GM21717 (cell line): ENCODE results near the gene RAB43.

Source experiments
- ATAC-seq: cut with Tn5 transposase; IDR thresholded peaks from one replicate; pipeline ENCODE4 v1.9.1; 2021; ENCODE audit warnings: mild to moderate bottlenecking, moderate library complexity; ENCODE audit not compliant: unreplicated experiment

RAB43 gene

DNA sequence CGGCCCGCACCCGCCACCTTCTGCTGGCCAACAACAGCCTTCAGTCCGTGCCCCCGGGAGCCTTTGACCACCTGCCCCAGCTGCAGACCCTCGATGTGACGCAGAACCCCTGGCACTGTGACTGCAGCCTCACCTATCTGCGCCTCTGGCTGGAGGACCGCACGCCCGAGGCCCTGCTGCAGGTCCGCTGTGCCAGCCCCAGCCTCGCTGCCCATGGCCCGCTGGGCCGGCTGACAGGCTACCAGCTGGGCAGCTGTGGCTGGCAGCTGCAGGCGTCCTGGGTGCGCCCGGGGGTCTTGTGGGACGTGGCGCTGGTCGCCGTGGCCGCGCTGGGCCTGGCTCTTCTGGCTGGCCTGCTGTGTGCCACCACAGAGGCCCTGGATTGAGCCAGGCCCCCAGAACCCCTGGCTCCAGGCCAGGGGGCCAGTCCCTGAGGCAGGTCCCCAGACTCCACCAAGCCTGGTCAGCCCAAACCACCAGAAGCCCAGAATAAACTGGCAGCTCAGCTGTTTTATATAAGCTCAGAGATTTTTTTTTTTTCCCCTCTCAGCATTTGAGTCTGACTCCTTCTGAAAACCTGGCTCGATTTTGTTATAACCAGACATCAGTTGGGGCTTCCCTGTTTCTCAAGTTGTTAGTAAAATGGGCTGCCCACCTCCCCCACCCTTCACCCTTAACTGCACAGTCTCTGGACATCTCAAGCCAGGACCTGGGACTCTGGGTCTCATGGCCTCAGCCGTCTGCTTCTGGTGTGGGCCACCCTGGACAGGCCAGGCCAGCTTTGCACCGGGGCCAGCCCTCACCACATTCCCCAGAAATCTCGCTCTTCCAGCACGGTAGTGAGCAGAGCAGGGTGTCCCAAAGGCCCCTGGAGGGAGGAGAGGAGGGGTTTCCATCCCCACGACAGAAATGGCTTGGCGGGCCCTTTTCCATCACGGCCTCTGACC lies 59.4 kb downstream of the RAB43 start:
- no peak for ATAC-seq

DNA sequence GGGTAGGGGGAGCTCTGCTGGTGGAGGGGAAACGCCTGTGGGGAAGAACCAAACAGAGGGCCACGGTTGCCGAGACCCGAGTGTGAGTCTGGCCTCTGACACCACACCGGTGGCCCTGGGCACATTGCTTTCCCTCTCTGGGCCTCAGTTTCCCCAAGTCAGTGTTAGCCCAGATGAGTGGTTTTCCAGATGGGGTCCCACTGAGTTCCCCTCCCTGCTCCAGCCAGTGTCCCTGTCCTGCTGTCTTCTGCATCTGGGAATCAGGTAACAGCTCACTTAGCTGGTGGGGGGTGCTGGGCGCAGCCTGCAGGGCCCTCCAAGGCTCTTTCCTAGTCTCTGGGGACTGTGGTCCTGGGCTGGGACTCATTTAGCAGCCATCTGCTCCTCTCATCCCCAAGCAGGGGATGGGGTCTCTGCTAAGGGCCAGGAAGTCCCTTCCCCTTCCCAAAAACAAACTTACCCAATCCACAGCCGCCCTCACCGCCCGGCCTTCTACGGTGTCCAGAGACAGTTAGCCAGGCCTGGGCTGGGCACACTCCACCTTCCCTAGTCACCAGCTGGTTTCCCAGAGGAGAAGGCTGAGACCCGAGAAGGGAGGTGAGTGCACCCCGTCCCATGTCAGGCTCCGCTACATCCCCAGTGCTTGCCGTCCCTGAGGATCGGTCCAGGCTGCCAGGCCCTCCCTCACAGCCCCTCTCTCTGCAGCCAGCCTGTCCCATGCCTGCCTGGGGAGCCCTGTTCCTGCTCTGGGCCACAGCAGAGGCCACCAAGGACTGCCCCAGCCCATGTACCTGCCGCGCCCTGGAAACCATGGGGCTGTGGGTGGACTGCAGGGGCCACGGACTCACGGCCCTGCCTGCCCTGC lies 60.3 kb downstream of the RAB43 start:
- no peak for ATAC-seq

DNA sequence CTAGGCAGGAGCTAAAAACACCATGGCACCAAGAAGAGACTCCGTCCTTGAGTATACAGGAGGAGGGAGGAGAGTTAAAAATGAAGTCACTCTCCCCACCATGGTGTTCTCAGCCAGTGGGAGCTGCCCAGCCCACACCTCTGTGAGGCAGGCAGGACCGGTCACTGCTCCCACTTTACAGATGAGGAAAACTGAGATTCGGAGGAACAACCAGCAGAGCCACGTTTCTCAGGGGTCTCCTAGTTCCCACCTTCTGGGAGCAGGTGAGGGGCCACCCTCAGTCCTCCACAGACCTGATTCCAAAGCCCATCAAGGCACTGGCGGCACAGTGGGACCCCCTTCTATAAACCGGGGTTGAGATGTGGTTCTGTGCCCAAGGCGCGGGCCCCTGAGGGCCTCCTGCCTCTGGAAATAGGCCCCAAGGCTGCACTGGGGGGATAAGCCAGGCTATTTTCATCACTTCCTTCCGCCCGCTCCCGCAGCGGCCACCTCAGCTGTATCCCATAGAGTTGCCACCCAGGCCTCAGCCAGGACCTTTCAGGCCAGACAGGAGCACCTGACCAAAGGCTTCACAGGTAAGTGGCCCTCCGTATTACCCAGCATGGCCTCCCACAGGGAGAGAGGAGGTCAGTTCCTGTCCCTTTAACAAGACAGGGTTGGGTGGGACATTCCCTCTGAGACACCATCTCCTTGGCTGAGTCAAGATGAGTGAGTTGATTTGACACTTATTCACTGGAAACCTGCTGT lies 61.2 kb downstream of the RAB43 start, which contains the start of gene GP9:
TSS of gene GP9 (plus strand) at position 504 of the 747 bp plus-strand sequence. CDS start 961 bp downstream, outside the sequence.
- ATAC-seq: no peak

DNA sequence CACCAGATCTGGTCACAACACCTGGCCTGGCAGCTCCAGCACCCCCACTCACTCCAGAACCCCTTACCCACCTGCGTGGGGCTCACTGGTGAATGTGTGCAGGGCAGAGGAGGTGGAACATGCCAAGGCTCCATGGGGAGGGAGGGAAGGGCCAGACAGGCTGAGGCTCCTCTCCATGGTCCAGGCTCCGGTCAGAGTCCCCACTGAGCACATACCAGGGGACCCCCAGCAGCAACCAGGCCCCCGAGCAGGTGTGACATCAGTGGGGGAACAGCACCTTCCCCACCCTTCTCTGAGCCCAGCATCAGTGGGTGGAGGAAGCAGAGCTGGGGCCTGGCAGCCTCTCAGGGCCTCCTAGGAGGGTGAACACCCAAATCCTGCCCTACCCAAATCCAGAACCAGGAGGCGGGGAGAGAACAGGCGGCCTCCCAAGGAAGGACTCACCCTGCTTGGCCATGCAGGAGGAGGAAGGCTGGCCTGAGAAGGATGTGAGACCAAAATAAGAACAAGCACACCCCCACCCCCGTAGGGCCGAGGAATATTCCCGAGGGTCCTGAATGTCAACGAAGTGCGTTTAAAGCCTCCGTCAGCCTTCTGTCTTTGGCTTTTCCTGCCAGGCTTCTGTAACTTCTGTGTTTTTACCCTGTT lies 62.2 kb downstream of the RAB43 start:
- no peak for ATAC-seq

DNA sequence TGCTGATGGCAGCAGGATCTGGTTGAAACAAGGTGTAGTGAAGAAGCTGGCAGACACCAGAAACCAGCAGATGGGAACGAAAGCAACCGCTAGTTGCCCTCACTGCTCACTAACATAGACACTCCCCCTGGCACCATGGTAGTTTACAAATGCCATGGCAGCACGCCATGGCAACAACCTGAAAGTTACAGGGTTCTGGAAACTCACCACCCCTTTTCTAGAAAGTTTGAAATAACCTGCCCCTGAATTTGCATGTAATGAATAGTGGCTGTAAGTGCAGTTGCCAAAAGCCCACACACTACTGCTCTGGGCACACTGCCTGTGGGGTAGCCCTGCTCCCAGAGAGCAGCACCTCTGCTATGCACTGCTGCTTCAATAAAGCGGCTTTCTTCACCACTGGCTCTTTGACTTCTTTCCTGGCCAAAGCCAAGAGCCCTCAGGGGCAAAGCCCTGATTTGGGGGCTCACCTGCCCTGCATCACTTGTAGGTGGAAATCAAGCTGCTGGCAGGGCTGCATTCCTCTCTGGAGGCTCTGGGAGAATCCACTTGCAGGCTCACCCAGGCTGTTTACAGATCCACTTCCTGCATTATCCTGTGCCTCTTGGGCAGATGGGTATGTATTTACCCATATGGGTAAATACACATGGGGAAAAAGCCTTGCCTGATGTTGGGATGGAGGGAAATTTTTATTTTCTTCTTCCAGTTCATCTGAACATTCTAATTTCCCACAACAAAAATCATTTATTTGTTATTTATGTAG lies 63.0 kb downstream of the RAB43 start:
- no peak for ATAC-seq

DNA sequence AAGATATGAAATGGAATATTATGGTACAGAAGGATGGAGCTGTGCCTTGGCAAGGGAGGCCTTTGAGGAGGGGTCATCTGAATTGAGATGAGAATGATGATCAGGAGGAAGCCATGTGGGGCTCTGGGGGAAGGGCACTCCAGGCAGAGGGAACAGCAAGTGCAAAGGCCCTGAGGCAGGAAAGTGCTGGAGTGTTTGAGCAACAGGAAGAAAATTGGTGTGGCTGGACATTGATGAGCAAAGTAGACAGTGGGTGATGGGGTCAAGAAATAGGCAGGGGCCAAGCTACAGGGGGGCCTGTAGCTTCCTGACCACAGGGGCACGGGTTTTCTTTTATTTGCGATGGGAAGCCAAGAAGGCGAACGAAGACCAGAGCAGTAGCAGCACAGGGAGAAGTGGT lies 64.4 kb downstream of the RAB43 start:
- ATAC-seq: no peak

DNA sequence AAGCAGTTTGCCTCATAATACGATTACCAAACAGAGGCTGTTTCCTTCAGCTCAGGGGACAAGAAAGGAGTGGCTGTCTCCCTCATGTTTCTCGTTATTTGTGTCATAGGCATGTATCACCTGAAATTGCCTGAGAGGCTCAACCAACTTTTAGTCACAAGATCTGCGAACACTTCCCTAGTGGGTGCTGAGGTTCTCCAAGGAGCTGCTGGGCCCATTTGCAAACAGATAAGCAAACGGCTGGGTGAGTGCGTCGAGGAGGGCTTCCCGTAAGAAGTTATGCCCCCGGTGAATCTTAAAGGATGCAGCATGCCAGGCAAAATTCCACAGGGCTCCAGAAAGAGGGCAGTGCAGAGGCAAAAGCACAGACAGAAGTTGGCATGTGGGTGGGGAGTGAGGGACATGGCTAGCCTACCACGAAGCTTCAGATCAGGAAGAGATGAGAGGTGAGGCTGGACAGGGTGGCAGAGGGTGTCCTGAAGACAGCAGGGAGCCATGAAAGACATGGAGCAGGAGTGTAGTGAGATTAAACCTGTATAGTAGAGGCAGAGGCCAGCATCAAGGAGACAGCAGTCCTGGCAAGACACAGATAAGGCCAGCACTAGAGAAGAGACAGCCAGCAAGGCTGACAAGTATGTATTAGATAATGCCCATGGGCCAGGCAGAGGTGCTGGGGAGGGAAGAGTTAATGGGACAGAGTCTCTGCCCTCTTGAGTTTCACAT lies 65.0 kb downstream of the RAB43 start:
- ATAC-seq: no peak

DNA sequence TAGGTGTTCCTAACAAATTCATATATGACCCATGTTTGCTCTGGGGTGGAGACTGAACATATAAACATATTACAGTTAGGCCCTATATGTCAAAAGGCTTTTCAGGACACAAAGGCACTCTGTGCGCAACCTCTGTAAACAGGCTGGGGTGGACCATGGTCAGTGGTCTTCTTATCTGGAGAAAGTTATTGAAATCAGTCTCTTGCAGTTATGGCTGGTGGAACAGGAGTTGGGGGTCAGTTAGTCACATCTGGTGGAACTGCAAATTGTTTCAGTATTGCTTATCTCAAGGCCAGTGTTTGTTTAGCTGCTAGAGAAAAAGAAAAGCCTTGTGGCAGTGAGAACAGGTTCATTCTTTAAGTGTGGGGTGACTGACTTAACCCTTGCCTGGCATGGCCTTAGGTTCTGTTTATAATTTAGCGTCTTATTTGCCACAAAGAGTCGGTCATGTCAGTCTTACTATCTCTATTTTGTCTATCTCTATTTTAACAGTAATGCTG lies 66.9 kb downstream of the RAB43 start:
- ATAC-seq: no peak

DNA sequence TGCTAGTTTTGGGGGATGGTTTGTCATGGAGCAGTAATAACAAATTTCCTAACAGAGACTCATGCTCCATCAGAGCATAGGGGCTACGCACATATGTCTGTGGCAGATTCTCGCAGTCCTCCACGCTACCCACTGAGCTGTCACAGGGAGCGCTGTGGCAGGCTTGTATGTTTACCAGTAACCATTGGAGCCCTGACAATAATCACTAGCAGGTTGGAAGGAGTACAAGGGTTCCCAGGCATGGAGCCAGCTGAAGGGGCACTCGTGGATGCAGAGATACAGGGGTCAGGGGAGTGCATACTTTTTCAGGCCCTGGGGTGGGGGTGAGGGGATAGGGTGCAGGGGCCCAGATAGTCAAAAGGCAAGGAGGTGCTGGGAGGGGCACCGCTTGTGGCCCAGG lies 68.9 kb downstream of the RAB43 start:
- no peak for ATAC-seq

DNA sequence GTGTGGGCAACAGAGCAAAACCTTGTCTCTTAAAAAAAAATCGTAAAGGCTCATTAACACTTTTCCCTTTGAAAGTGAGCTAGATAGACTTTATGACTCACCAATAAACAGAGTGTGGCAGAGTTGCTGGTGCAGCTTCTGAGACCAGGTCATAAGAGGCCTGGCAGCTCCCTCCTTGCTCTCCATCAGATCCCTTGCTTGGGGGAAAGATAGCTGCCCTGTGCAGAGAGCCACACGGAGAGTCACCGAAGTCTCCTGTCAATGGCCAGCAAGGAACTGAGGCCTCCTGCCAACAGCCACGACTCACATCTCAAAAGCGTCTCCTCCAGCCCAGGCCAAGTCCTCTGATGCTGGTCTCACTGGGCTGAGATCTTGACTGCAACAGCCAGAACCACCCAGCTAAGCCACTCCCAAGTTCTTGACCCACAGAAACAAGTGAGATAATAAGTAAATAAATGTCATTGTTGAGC lies 69.7 kb downstream of the RAB43 start:
- ATAC-seq: no peak

DNA sequence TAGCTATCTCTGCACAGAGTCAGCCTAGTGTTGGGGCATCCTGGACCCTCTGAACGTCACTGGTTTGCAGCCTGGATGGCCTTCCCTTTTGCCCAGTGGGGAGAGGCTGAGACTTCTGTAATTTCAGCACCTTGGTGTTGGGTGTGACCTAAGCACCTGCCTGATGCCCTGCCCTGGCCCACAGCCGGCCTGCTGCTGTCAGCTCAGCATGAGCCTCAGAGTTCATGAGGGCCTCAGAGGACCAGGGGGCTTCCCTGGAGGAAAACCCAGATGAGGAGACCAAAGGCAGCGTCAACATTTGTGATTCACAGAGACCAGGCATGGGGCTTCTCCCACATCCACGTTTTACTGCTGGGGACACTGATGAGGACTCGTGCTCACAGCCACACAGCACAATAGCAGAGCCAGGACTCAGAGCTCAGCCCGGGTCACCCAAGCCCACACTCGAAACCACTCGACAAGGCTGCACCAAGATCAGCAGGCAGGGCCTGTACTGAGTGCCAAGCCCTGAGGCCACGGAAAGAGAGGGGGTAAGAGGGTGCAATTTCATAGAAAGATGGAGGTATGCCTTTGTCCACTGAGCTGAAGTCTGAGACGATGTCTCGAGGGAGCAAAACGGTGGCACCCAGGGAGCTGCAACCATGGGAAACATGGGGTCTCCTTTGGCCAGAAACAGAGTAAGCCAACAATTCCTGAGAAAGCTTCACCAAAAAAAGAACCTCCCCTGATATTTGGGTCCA lies 70.9 kb downstream of the RAB43 start:
- no peak for ATAC-seq

DNA sequence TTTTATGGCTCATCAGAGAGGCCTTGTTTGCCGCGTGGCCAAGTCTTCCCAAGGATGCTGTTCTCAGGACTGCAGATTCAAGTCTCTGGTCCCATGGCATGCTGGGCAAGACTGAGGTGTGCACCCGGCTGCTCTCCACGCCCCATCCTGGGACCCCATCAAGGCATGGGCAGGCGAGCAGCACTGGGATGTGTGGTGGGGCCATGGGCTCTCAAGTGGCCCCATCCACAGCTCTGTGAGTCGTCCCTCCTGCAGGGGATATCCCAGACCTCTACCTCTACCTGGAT lies 74.1 kb downstream of the RAB43 start:
- no peak for ATAC-seq

DNA sequence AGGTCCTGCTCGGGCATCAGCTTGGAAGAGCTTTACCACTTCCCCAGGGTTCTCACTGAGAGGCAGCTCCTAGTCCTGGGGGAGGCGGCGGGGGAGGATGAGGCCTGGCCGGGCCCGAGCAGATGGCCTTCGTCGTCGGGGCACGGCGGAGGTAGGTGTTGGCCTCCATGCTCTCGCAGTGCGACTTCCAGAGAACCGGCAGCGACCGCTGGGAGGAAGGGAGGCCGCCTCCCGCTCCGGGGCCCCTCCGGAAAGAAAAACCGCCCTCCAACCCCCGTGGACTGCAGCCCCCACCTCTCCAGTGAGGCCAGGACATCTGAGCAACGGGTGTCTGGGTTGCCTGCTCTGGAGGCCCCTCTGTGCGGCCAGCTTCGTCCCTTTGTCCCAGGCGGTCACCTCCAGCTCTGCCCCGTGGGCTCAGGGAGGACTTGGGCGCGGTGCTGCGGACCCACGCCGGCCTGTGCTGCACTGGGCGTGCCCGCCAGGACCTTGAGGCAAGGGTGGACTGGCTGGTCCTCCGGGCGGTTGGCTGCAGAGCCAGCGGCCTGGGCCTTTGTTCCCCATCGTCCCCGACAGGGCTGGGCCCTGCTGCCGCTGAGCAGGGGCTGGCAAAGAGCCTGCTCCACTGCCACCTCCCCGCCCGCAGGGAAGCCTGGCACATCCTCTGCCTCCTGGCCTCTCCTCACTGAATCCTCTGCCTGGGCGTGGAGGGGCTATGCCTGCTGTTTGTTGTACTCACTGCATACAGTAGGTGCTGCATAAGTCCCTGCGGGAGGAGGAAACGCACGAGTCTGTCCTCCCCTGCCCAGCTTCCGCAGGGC lies 74.7 kb downstream of the RAB43 start:
- no peak for ATAC-seq

DNA sequence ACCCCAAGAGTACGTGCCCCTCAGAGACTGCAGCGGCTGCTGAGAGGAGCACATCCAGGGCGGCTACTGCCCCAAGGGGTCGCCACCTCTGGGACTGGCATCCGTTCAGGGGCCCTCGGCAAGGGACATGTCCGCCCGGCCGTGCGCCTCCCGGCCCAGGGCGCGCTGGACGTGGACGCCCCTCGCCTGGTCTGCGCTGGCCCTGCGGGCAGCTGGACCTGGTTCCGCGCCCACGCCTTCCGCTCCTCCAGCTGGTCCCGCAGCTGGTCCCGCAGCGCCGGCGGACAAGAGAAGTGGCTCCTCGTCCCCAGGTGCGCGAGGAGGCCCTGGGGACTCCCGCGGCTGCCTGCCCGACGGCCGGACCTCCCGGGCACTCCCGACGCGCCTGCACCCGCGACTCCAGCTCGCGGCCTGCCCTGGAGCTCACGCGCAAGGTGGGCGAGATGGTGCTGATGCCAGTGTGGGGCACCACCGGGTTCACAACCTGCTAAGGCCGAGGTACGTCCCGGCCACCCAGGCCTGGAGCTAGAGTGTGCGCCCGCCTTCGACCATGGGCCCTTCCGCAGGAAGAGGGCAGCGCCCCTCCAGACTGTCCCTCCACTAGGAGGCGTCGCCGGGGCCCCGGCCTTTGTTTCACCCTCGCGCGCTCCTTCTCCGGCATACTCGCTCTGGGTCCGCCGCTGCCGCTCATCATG lies 75.4 kb downstream of the RAB43 start:
- ATAC-seq: no peak

DNA sequence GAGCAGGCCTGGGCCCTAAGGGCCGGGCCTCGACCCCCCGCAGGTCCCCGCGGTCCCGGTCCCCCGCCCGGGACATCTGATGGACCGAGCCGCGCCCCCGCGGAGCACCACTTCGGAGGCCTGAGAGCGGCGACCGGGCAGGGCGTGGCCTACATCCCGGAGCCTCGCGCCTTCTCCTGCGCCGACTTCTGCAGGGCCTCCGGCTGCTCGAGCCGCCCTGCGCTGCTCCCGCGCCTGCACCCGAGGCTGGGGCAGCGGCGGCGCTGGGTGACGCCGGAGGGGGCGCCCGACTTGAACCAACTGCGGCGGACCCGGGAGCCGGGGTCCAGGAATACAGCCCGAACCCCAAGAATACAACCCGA lies 75.9 kb downstream of the RAB43 start:
- ATAC-seq: no peak

DNA sequence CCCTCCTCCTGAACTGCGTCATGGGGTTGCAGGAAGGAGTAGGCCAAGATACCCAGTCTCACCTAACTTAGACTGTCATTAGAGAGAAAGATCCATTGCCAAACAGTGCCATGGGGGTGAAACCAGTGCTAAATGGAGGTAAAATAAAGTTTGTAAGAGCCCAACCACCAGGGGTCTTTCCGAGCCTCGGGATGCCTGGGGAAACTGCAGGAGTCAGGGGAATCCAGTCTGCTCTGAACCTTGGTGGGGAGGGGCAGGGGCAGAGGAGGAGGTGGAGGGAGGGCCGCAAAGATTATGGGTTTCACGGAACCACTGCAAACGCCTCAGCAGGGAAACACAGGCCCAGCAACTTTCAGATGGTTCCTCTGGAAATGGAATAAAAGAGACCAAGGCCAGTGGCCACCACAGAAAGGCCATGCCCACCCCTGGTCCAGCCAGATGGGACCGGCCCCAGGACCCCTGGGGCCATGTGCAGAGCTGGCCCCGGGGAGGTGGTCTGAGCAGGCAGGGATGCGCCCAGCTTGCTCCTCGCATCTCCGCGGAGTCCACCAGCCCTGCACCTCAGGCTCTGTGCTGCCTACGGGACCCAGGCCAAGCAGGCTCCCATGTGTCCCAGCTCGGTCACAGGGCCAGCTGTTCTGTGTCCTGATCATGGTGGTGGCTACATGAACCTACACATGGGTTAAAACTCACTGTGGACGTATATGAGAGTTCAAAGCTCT lies 80.9 kb downstream of the RAB43 start:
- ATAC-seq: no peak

DNA sequence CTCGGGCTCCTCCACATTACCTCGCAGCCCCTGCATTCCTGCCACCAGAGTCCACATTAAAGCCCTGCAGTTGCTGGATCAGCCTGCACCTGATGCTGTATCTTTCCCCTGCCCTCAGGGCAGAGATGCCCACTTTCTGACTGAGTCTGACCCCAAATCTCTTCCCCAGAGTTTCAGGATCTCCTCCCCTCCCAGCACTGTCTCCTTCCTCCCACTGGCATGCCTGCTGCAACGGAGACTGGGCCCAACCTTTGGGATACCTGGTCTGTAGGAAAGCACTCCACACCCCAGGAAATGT lies 81.6 kb downstream of the RAB43 start:
- ATAC-seq: no peak
